Putamen (tissue), 1 donor: ENCODE measurements around the gene HDHD5.
A peak's percentile ranks its signal among the peaks of the same experiment; 100 is the strongest.
"Not testable (repeated sequence)": the region's sequence is repeated elsewhere in the genome, so short reads cannot be mapped to it uniquely, and the experiment has no call there.

ENCODE experiments used
- DNase-seq: peaks from one replicate; pipeline ENCODE4 v3.0.0-alpha.2; 2016; ENCODE audit warnings: low spot score

HDHD5 gene

DNA sequence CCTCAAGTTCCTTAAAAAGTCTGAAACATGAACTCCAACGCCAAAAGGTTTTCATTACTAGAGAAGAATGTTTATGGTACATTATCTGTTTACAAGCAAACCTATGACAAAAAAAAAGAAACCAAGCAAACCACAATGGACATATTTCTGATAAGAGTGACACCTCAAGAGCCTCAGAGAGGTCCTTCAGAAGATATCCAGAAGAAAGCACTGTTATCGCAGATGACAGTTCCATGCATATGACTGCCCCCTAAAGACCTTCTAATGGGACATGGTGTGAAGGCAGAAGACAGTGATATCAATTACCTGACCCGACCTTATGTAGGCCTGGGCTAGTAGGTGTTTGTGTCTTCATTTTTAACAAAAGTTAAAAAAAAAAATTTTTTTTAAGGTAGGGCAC, 3.1 kb downstream of the HDHD5 start:
- no peak for DNase-seq

DNA sequence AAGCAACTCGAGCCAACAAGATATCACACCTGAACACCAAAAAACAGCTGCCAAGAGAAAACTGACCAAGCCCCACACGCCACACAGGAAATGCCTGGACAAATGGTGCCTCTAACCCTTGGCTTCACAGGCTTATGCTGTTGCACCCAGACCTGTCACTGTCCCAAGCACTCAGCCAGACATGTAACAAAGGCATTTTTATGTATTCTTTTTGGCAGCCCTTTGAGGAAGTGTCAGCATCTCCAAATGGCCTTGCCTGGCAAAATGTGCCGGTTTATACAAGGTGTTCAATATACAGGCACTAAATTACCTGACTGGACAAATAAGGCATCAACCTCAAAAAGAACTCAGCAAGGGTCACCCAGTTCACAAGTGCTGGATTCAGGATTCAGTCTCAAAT, 6.1 kb downstream of the HDHD5 start:
- no peak for DNase-seq

DNA sequence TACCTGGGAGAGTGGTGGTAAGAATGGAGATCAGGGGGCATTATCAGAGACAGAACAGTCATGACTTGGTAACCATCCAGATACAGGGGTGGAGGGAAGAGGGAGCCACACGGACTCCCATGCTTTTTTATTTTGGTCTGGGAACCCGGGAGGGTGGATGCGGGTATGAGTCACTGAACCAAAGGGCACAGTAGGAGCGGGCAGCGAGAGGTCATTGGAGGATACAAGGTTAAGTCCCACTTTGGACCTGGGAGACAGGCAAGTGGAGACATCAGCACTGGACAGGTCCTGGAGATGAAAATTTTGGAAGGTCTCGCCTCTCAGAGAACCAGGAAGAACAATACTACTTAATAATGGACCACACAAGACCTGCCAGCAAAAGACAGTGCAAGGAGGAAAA, 6.7 kb downstream of the HDHD5 start:
- DNase-seq = no peak

DNA sequence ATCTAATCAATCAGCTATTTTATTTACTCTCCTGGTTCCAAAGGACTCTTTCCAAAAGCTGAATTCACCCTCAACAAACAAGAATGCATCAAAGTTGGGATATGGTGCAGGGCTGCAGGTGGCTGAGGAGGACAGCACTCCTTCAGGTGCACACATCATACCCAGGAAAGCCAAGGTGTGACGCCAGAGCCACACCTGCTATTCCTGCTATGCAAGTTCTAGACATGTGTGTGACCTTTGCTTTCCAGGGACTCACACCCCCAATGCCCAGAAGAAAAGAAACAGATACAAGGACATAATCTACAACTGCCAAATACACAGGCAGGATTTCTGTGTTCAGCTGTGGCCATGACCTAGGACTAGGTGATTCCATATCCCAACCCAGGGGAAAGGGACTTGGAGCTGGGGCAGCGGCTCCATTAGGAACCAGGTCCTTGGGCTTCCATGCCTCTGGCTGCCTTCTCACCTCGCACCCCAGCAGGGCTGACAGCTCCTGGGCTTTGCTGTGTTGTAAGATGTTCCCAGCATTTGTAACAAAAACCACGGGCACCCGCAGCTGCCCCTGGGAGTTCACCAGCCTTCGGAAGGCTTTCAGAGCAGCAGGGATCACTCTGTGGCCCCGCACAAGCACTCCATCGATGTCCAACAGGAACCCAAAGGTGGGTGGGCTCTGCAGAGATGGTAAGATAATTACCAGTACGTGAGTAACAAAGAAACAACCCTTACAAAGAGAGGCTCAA, 9.8 kb downstream of the HDHD5 start:
- no peak for DNase-seq

DNA sequence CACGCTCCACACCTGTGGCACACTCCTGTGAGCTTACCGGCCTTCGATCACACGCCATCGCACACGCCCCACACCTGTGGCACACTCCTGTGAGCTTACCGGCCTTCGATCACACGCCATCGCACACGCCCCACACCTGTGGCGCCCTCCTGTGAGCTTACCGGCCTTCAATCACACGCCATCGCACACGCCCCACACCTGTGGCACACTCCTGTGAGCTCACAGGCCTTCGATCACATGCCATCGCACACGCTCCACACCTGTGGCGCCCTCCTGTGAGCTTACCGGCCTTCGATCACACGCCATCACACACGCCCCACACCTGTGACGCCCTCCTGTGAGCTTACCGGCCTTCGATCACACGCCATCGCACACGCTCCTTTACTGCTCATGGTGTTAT, 11.6 kb downstream of the HDHD5 start:
- not testable (repeated sequence) for DNase-seq

DNA sequence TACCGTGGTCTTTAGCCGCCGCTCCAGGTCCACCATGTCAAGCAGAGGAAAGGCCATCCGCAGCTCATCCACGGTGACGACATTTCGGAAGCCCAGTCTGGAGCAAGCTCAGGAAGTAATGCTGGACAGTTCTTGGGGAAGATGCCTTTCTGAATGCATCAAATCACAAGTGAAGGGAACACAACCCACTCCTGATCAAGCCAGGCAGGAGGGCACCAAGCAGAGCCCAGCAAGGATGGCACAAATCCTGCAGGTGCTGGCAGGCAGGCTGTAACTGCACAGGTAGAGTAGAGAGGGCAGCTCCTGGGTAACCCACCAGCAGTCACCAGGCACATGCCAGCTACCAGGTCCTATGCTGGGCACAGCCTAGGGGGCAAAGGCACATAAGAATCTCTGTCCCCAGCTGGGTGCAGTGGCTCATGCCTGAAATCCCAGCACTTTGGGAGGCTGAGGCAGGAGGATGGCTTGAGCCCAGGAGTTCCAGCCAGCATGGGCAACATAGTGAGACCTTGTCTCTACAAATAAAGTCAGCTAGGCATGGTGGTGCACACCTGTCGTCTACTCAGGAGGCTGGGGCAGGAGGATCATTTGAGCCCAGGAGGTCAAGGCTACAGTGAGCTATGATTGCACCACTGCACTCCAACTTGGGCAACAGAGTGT, 13.9 kb downstream of the HDHD5 start:
- DNase-seq = no peak

DNA sequence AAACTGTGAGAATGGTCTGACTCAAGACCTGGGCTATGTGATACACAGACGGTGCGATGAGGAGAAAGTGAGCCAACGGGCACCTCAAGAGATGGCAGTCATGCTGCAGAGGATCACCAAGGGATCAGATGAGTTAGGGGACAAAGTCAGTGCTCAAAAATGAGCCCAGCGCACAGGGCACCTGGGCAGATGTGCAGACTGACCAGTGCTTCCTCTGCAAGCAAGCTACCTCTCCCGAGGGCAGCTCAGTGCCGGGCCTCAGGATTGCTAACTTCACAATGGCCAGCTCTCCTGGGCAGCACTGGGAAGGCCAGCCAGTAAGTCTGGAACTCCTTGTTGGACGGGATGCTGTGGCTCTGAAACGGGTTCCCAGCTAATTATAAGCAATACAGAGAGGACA, 15.3 kb downstream of the HDHD5 start:
- DNase-seq = no peak

DNA sequence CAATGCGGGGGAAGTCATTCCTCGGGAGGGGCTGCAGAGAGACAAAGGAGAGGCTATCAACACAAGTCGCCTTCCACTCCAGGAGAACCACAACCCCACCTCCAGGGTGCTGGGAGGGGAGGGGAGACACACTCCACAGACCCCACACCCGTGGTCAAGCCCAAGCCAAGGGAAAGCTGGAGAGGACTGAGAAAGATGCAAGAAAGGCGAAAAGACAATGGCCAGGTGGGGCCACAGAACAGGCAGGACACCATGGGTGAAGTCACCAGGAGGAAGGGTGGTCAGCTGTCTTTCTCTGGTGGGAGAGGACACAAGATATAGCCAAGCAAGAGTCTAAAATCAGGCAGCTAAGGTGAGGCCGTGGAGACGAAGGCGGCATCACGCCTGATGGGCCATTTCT, 16.0 kb downstream of the HDHD5 start:
- no peak for DNase-seq

DNA sequence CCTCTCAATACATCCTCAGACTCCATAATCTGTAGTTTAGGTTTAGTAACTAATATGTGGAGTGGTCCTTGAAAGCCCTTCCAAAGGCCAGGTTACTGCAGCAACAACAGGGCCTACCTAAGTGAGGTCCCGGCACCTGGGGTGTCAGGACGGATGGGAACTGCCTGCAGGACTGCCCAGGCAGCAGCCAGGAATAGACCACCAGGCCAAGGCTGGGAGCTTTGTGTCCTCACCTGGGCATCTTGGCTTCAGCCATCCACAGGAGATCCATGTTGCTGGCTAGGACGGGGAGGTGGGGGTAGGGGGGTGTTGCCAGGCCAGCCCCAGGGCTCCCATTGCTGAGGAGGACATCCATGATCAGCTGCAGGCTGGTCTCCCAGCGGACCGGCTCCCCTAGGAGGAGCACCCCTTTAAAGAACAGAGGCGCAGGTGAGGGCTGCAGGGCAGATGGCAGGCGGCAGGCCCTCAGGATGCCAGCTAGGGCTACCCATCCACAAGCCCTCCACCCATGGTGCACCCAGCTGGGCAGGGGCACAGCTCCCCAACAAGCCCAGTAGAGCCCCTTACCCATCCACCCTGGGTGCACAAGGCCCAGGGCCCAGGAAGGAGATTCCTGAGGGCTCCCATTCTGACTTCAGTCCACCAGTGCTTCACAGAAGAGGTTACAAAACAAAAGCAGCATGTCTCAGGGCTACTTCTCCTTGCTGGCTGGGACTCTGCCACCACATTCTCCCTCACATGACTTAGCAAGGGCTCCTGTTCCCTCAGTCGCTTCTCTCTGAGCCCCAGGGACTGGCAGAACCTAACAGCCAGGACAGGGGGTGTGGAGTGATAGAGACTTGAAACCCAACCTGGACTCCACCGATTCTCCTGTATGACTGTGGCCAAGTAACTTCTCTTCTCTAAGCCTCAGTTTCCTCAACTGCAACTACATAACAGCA, 18.0 kb downstream of the HDHD5 start:
- no peak for DNase-seq

DNA sequence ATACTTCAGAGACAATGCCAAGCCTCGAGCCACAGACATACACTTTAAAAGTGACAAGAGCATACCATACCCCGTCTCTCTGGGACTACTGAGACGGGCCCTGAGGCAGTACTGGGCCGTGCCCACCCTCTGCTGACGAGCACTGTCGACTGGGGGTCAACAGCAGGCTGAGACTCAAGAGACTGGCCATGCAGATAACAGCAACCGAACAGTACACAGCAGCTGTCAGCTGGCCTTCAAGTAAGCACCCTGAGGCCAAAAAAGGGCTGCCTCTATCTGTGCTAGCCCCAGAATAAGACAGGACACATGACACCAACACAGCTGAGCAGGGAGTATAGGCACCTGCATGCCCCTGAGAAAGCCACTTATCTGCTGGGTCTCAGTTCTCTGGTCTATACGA, 19.1 kb downstream of the HDHD5 start:
- DNase-seq = no peak

DNA sequence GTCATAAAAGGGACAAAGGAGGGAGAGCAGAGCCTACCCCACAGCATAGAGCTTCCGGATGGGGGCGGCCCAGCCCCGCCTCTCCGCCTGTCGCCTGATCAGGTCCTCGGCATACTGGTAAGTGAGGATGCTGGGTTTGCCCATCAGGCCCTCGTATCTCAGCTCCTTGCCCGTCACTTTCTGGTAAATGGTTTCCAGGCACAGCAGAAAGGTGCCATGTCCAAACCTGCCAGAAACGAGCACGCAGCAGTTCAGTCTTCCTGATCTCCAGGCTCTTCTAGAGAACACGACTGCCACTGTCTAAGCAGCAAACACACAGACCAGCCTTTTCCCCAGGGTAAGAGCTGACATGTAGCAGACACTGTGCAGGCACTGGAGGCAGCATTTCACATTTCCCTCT, 20.6 kb downstream of the HDHD5 start:
- no peak for DNase-seq

DNA sequence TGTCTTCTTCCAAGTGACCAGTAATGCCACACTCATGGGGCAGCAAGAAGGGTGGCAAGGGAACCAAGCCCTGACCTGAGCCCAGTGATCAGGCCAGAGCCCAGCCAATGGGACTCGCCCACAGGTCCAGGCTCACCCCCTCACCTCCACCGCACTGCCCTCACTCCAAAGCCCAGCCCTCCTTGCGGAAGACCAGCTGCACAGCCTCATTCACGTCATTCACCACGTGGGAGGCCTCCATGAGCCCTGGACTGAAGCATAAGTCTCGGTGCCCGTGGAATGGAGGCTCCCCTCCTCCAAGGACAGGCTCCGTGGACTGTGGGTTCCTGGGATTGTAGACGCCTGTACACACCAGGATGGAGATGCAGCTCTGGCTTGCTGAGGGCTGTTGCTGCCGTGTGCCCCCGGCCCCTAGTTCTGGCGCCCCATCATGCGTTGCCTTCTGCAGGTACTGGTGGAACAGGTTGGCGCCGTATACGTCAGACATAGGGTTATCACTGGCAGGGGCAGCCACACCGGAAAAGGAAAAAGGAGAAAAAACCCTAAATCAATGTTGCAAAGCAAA, 21.1 kb downstream of the HDHD5 start:
- no peak for DNase-seq

DNA sequence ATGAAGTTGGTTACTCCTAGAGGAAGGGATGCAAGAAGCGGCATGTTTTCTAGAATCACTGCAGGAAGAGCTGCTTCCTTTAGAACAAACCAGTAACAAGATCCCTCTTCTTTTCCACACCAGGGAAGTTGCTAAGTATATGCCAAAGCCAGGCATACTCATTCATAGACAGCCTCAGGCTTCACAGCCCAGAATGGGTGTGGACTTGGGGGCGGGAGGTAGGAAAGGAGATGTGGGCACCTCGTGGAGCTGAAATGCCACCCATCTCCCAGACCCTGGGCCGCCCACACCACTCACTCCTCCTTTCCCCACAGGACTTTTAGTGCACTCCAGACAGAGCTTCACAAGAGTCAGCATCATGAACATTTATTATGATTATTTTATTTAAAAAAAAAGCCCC, 21.9 kb downstream of the HDHD5 start:
- DNase-seq = no peak

DNA sequence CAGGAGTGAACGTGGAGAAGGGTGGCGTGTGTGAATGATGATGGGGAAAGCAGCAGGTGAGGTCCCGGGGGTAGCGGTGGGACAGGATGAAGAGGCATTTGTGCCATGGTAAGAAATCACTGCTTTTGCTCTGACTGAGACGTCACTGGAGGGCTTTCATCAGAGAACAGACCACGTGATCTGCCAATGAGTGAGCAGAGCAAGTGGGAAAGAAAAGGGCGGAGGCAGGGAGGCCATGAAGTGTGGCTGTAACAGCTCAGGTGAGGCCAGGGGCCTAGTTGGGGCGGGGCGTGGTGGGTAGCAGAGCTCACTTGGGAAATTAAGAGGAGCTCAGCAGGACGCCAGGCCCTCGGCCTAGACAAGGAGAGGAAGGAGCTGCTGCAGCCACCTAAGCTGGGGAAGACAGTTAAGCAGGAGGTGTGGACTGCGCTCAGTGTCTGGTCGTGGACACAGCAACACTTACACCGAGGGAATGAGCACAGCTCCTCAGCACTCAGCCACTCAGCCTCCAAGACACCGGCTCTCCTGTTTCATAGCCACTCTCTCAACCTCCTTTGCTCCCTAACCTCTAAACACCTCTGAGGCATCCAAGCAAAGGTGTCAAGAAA, 23.8 kb downstream of the HDHD5 start:
- no peak for DNase-seq

DNA sequence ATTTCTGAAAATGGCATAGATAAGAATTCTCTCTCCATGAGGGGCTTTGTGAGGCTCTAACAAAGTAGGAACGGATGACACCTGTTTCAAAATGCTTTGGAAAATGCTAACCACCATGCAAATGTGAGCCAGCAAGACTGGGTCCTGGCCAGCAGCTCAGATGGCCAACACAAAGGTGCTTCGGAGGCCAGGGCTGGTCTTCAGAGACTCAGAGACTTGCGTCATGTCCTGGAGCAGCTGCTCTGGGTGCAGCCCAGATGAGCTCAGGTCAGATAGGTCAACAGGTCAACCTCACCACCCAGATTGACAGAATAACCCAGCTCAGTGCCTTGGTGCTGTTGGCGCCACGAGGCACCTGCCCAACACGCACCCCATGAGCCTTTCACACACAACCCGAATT, 25.9 kb downstream of the HDHD5 start:
- no peak for DNase-seq

DNA sequence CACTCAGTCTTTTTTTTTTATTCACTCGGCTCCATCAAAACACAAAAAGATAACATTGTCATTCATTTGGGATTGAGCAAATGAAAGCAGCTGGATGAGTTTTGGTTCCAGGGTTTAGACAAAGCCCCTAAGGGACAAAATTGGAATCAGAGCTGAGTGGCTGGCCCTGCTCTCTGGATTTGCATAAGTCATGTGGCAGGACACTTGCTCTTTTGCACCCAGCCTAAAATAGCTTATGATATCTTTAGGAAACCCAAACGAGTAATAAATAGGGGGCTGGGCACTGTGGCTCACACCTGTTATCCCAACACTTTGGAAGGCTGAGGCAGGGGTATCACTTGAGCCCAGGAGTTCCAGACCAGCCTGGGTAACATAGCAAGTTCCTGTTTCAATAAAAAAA, 27.0 kb downstream of the HDHD5 start:
- no peak for DNase-seq

DNA sequence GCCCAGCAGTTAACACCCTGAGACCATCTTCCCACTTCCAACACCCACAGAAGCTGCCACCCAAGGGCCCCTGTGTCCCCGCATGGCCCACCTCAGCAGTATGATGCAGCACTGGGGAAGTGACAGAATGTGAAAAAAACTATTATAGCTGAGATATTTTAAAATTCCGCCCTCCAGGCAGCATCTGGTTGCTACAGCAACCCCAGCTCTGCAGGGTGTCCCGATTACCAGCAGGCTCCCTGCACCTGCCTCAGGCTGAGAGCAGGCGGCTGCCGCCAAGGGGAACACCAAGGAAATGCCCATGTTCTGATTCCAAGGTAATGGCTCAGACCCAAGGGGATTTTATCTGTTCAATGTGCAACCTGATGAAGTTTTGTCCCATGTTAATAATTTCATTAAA, 27.4 kb downstream of the HDHD5 start:
- DNase-seq = peak; percentile 76

DNA sequence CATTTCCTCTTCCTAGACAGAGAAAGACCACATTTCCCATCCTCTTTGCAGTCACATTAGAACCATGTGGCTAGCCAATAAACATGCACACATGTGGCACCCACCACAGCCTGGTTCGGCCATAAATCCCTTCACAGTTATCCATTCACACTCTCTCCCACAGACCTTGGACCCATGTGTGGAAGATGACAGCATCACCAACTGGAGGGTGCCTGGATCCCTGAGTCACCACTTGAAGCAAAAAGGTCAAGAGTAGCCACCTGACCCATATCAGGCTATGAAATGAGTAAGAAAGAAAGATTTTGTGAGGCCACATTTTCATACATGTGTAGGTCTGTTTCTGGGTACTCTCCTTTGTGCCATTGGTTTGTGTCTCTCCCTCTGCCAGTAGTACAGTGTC, 28.9 kb downstream of the HDHD5 start:
- DNase-seq = no peak

DNA sequence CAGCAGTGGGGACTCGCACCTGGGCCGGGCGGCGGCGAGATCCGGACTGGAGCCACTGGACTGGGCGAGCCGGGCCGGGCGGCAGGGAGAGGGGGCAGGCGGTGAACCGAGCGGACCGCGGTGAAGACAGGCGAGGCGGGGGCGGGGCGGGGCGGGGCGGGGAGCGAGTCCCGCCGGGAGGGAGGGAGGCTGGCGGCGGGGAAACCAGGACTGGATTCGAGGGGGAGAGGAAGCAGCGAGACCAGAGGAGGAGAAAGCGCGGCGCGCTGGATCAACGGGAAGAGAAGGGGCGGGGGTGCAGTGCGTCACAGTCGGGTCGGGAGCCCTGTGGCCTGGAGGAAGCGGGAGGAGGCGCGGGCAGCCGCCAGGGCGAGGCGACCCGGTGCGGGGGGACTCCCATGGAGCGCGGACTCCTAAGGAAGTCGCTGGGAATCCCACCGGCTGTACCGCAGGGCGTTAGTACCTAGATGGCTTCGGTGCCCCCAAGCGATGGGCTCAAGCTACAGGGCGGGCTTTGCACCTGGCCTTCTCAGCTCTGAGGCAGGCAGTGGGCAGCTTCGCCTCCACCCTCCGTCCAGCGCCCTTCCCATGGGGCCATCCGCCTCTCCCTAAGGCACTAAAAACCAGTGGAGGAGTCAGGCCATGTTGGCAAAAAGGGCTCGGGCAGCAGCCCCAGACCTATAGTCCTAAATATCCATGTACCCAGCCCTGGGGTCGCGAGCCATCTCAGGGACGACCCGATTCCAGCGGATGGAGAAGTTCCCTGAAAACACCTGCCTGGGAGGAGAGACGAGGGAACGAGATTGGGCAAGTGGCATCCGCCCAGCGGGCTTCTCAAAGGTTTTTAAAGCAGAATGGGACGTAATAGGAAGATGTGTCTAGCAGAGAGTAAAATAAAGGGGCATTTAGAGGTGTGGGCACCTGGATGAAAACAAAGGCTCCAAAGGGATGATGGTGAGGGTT, 37.6 kb downstream of the HDHD5 start, which contains the start of gene TMEM121B:
TSS of gene TMEM121B (minus strand) at position 128 of the 963 bp plus-strand sequence. CDS start 233 bp downstream, outside the sequence.
- peak; percentile 74 for DNase-seq

DNA sequence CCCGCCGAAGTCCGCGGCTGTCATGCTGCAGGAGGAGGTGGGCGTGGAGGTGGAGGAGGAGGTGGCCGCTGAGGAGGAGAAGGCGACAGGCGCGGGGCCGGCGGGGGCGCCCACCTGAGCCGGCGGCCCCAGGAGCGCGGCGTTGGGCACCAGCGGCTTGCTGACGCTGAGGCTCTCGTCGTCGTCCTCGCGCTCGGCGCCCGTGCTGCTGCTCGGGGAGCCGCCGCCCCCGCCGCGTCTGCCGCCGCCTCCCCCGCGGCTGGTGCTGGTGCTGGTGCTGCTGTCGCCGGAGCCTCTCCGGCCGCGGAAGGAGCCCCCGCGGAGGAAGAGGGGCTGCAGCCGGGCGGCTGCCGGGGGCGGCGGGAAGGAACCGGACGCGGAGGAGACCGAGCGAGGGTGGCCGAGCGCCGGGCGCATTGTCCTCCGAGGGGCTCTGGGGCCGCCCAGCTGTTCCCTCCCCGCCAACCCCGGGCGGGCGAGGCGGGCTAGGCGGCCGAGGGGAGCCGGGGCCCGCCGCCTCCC, 38.3 kb downstream of the HDHD5 start:
- no peak for DNase-seq
